Measurements from ENCODE around the gene TADA2B. TPM values are rescaled to one million over a fixed set of nuclear protein-coding genes. Genes with fewer than 3 reads are reported as not detected.

The TADA2B gene
- total and polyA plus RNA-seq, 9 of the 15 experiments (the other 6 are each of a cell fraction or from before 2014, with no cell fraction given), result 0.55 to 12.2 (median 7.5) TPM

- no peak for TF ChIP-seq ZNF134 (CRISPR knock-in tag; conservative IDR thresholded peaks at IDR 0.05)
Measured at GRCh38 chr4:7058792-7059191, 15.6 kb downstream of the TADA2B start (continued).

GRCh38 chr4:7059662-7060061, 16.5 kb downstream of the TADA2B start:
- Histone ChIP-seq H3K9me1 (ENCODE audit: control insufficient read depth, insufficient read depth, low read length) (no peaks in the 10 kb centered on the region), H3K9ac (ENCODE audit: insufficient read depth in 1 of 2, low read depth in 2 of 2, low read length in 2 of 2) (no peak overlapping the region), H2AFZ (ENCODE audit: low read depth, low read length) (no peak overlapping the region), H3K4me1 (replicated peaks in 1 of 2; ENCODE audit: control insufficient read depth in 2 of 2, insufficient read depth in 2 of 2, low read length in 2 of 2) (peaks cover 0 to 5% of the 10 kb centered on the region in 2 experiments; a peak in 1 of 5 replicates), H4K20me1 (replicated peaks; ENCODE audit: control insufficient read depth, insufficient read depth, low read length) (0 out of 2 replicates have a peak, but pooled peaks cover 8% of the 10 kb centered on the region), H3K27ac (ENCODE audit: extremely low read depth, low read depth, low read length) (no peak overlapping the region), H3K9me3 (replicated peaks; ENCODE audit: control insufficient read depth, insufficient read depth, low read depth, low read length) (no peaks in the 10 kb centered on the region), H3K79me2 (ENCODE audit: control insufficient read depth, insufficient read depth, low read length) (peaks cover 15% of the 10 kb centered on the region), H3K27me3 (ENCODE audit: control insufficient read depth in 2 of 2, insufficient read depth in 2 of 2, low read length in 2 of 2) (no peaks in the 10 kb centered on the region), H3K4me3 (no peak overlapping the region), H3K36me3 (ENCODE audit: control insufficient read depth, insufficient read depth, low read length) (peaks cover 85% of the 10 kb centered on the region), H3K4me2 (ENCODE audit: insufficient read depth, low read length) (no peak overlapping the region)
- POLR2A ChIA-PET, result interaction anchor here (0.7 to 1.5 kb wide), 7 partner anchors 8 to 48 kb away, joined by 3 to 5 read pairs (median 3); partner anchors contain the start of gene GRPEL1
- intact Hi-C loops (cut with micrococcal nuclease), result no loop called here
- ATAC-seq, result no peak
- CTCF ChIA-PET (ENCODE audit: low intra/inter-chr PET ratio), result no interaction called here
- WGBS (ENCODE audit: insufficient coverage, low coverage, missing lambda C conversion rate), result 86% methylated on average over 11 of the region's 11 CpGs
- in situ Hi-C loops (cut with MboI), result no loop called here
- TF ChIP-seq POLR2A (conservative IDR thresholded peaks at IDR 0.05), result 0 out of 2 replicates have a peak, but pooled peaks have one; percentile 17
- no peak for TF ChIP-seq ATF4 (CRISPR knock-in tag; IDR thresholded peaks at IDR 0.05)
- 0 out of 2 replicates have a peak, but pooled peaks have one; percentile 23 for TF ChIP-seq SUPT5H (IDR thresholded peaks at IDR 0.05)
- TF ChIP-seq SPI1 (IDR thresholded peaks at IDR 0.05; ENCODE audit: borderline replicate concordance, low read depth, low read length), result peak; percentile 32; the same call in 1 of the 2 replicates
- TF ChIP-seq ZNF445 (CRISPR knock-in tag; IDR thresholded peaks at IDR 0.05; ENCODE audit: low read depth), result no peak
- TF ChIP-seq ZNF384 (IDR thresholded peaks at IDR 0.05; ENCODE audit: low read depth, low read length), result no peak
- no peak for TF ChIP-seq USF2 (CRISPR knock-in tag; IDR thresholded peaks at IDR 0.05)
- DNase-seq (ENCODE audit: extremely low read depth in 1 of 4, low spot score in 3 of 4), result no peak
- FAIRE-seq, result no peak
- no TSS peak for BruUV-seq (replicated peaks)

All from K562 (cell line).